ENCODE results near the gene SH3GLB1.

DNA sequence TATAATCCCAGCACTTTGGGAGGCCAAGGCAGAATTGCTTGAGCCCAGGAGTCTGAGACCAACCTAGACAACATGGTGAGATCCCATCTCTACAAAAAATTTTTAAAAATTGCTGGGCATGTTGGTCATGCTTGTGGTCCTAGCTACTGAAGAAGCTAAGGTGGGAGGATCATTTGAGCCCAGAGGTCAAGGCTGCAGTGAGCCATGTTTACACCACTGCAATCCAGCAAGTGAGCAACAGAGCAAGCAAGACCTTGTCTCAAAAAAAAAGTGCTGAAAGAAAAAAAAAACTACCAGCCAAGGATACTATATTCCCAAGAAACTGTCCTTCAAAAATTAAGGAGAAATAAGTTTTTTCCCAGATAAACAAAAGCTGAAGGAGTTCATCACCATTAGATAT lies 78.1 kb downstream of the SH3GLB1 start:
- TF ChIP-seq CTCF (IDR thresholded peaks at IDR 0.05), result no peak
- TF ChIP-seq POLR2A (IDR thresholded peaks at IDR 0.05), result no peak

Measured in ovary (tissue), 3 donors.